NCI-H146 treated with DMSO at 0.1 percent for 48 hours (cell line): Measurements from ENCODE around the gene PKNOX1.
A peak's percentile ranks its signal among the peaks of the same experiment; 100 is the strongest.
"Not testable (repeated sequence)": the region's sequence is repeated elsewhere in the genome, so short reads cannot be mapped to it uniquely, and the experiment has no call there.

Source experiments
- DNase-seq: peaks from one replicate; lab custom pipeline; 2025; ENCODE audit not compliant: unreplicated experiment; lab: John Stamatoyannopoulos, UW

PKNOX1 gene

DNA sequence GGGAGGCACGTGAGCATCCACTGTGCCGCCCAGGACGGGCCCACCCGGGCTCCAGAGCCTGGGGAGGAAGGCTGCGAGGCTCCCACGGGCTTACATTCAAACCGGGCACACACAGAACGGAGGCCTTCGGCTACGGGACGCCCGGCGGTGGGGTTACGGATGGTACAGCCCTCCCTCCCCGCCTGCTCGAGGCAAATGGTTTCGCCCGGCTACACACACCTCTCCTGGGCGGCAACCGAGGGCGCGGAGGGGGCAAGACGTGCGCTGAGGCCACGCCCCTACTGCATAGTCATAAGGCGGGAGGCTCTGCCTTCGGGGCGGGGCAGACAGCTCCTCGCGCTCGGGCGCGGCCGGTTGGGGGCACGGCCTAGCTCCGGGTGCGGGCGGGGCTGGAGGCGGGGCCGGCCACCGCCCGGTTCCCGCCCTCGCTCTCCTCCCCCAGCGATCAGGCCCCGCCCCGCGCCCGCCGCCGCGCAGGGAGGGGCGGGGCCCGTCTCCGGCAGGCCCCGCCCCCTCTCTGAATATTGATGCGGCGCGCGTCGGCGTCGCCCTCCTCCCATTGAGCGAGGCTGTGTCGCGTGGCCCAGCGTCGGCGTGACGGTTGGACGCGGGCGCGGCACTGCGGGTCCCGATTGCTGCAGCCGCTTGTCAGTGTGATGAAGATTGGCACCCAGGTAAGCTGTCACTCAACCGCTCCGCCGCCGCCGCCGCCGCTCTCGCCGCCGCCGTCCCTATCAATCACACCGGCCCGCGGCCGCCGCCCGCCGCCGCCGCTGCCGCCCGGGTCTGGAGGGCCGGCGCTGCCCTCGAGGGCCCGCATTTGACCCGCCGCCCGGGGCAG, at the start of gene PKNOX1:
PKNOX1 (plus strand) TSS at position 572 of the 841 bp plus-strand sequence. CDS start 29,820 bp downstream, outside the sequence.
- peak; percentile 82 for DNase-seq

DNA sequence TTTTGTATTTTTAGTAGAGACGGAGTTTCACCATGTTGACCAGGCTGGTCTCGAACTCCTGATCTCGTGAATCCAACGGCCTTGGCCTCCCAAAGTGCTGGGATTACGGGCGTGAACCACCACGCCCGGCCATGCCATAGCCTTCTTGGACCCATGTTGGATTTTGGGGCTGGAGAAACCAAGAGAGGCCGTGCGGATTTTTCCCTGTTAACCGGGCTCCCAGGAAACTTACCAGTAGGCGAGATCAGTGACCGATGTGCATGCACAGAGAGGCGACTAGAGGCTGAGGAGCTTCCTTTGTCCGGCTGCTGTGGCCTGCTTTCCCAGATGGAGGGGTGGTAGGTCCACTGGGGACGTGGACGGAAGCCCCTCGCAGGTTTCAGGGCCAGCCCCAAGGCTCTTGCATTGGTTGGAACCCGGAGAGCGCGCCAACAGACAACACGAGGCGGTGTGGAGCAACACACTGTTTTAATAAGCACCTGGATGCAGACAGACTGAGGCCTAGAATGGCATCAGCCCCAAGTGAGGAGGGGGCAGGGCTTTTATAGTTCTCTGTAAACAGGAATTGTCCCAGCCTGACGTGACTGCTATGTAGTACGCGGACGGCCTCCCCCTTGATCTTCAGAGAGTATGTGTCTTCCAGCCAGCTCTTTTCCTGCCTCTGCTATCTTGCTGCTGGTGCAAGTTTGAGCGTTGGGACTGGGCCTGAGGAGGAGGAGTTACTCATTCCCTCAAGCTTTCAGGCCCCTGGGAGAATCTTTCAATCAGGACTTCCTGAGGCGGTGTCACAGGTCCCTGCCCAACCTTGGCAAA, 49.0 kb upstream of the PKNOX1 start, which contains the start of gene ERVH48-1:
ERVH48-1 (minus strand) TSS at position 517 of the 813 bp plus-strand sequence. CDS start 6,624 bp downstream, outside the sequence.
- DNase-seq: no peak

- not testable (repeated sequence) for DNase-seq
Observed at GRCh38 chr21:42927474-42928200, 46.7 kb upstream of the PKNOX1 start.

DNA sequence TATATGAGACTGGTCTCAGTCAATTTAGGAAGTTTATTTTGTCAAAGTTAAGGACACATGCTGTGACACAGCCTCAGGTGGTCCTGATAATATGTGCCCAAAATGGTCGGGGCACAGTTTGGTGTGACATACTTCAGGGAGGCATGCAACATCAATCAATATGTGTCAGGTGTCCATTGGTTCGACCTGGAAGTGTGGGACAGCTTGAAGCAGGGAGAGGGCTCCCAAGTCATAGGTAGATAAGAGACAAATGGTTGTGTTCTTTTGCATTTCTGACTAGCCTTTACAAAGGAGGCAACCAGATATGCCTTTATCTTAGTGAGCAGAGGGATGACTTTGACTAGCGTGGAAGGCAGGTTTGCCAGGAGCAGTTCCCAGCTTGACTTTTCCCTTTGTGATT, 44.4 kb upstream of the PKNOX1 start:
- no peak for DNase-seq

GRCh38 chr21:42931560-42932235, 42.7 kb upstream of the PKNOX1 start:
- no peak for DNase-seq

DNA sequence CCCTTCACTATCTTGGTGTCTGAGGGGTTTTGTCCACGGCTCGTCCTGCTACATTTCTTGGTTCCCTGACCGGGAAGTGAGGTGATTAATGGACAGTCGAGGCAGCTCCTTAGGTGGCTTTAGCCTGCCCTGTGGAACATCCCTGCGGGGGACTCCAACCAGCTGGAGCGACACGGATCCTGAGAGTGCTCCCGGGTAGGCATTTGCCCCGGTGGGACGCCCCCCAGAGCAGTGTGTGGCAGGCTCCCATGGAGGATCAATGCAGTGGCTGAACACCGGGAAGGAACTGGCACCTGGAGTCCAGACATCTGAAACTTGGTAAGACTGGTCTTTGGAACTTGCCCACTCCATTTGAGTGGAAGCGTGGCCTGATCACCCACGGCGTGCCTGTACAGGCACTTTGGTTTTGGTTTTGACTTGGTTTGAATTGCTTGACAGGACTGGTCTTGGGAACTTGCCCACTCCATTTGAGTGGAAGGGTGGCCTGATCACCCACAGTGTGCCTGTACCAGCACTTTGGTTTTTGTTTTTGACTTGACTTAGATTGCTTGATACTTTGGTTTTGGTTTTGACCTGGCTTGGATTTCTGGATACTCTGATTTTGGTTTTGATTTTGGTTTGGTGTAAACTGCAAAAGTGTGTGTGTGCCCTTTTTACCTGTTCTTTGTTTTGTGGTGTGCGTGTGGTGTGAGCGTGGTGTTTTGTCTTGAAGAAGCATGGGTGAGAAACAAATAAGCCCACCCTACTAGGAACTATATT, 41.8 kb upstream of the PKNOX1 start:
- DNase-seq: not testable (repeated sequence)

DNA sequence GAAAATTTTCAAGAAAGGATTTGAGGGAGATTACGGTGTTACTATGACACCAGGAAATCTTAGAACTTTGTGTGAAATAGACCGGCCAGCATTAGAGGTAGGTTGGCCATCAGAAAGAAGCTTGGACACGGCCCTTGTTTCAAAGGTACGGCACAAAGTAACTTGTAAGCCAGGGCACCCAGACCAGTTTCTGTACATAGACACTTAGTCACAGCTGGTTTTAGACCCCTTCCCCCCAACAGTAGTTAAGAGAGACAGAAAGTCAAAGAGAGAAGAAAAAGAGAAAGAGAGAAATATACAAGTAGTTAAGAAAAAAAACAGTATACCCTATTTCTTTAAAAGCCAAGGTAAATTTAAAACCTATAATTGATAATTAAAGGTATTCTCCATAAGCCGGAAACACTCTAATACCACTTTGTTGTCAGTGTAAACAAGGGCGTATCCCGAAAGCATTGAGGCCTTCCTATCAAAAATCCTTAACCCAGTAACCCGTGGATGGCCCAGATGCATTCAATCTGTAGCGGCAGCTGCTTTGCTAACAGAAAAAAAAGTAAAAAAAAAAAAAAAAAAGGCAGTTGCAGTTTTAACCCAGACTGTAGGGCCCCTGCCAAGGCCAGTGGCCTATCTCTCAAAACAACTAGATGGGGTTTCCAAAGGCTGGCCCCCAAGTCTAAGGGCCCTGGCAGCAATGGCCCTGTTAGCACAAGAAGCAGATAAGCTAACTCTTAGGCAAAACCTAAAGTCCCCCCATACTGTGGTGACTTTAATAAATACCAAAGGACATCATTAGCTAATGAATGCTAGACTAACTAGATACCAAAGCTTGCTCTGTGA, 41.0 kb upstream of the PKNOX1 start:
- not testable (repeated sequence) for DNase-seq

DNA sequence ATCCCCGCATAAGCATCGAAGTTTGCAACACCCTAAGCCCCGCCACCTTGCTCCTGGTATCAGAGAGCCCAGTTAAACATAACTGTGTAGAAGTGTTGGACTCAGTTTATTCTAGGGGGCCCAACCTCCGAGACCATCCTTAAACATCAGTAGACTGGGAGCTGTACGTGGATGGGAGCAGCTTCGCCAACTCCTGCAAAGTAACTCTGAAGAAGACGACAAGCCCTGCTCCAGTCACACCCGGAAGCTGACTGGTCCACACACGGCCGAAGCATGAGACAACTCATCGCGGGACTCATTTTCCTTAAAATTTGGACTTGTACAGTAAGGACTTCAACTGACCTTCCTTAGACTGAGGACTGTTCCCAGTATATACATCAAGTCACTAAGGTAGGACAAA, 40.4 kb upstream of the PKNOX1 start:
- DNase-seq: not testable (repeated sequence)

DNA sequence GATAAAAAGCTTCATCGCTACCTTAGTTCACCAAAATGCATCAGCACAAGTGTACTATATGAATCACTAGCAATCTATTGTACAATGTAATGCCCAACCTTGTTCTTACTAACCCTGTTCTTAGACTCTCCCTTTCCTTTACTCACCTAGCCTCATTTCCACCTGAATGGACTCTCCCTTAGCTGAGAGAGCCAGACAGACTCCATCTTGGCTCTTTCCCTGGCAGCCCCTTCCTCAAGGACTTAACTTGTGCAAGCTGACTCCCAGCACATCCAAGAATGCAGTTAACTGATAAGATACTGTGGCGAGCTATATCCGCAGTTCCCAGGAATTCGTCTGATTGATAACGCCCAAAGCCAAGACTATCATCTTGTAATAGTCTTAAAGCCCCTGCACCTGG, 38.0 kb upstream of the PKNOX1 start:
- not testable (repeated sequence) for DNase-seq

GRCh38 chr21:42937034-42937940, 37.1 kb upstream of the PKNOX1 start:
- not testable (repeated sequence) for DNase-seq

DNA sequence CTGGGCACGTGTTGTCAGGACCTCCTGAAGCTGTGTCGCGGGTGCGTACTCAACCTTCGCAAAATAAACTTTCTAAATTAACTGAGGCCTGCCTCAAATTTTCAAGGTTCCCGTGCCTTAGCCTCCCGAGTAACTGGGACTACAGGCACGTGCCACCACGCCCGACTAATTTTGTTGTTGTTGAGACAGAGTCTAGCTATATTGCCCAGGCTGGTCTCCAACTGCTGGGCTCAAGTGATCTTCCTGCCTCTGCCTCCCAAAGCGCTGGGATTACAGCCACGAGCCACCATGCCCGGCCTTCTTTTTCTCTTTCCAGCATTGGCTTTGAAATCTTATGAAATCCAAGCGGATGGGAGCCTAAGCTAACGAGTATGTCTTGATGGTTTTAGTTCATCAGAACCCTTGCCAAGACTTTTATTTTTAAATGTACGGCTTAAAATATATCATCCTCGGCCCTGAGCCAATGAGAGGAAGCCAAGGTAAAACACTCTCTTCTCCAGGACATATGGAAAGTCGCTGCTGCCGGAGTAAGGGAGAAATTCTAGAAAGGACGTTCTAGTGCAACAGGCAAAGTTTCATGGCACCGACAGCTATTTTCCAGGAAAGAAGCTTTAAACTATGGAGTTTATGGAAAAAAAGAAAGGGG, 36.3 kb upstream of the PKNOX1 start:
- DNase-seq: no peak

DNA sequence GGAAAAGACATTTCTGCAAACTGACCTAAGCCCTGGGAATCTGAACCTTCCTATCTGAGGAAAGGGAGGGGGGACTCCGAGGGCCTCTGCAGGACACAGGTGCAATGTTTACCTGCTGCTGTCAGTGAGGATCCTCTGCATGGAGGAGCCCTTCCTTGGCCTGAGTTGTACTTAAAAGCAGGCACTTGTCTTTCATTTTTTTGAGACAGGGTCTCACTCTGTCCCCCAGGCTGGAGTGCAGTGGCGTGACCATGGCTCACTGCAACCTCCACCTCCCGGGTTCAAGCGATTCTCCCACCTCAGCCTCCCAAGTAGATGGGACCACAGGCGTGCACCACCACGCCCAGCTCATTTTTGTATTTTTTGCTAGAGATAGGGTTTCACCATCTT, 35.8 kb upstream of the PKNOX1 start:
- DNase-seq: not testable (repeated sequence)

DNA sequence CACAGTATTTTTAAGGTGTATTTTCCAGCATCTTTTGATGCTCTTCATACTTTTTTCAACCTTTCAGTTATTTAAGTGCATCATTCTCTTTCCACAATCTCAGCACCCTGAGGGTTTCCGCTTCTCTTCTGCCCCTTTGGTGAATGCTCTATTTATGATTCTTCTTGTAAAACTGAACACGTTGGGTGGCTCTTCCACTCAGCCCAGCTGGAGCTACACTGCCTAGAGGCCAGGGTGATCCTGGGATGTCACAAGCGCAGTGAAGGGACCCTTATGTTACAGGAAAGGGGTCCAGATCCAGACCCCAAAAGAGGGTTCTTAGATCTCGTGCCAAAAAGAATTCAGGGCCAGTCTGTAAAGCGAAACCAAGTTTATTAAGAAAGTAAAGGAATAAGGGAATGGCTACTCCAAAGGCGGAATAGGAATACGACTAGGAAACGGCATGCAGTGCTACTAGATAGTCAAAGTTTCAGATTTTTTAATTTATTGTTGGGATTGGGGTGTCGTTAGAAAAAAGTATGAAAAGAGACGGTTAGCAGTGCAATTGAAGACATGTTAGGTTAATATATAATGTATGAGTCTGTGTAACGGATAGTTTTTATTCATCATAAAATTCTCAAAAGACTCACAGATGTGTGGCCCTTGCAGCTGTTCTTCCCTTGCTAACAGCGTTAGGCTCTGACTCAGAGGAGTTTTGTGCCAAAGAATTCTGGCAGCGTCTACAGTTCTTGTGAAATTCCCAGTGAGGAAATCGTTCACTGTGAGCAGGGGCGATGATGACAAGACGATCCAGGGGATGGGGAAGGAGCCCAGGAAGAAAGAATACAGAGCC, 34.6 kb upstream of the PKNOX1 start:
- DNase-seq: no peak

DNA sequence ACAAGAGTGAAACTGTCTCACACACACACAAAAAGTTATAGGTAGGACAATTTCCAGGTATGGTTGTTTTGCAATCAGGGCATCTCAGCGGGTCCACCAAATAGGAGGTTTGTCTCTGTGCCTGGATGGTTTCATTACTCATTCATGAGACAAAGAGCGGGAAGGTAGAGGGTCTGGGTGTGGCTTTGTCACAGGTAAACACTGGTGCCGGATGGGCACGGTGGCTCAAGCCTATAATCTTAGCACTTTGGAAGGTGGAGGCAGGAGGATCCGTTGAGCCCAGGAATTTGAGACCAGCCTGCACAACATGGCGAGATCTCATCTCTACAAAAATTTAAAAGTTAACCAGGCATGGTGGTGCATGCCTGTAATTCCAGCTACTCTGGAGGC, 32.7 kb upstream of the PKNOX1 start:
- no peak for DNase-seq

- DNase-seq: no peak
Observed at GRCh38 chr21:42942244-42942643, 32.1 kb upstream of the PKNOX1 start.

GRCh38 chr21:42949094-42949755, 25.1 kb upstream of the PKNOX1 start:
- not testable (repeated sequence) for DNase-seq
